ENCODE results near the gene C4orf51. TPM values are rescaled to one million over a fixed set of nuclear protein-coding genes. Genes with fewer than 3 reads are reported as not detected.

C4orf51 gene
- total RNA-seq, 2 donors from 2014 or later: not detected

GRCh38 chr4:145770124-145770523 lies 90.2 kb downstream of the C4orf51 start:
- Mint-ChIP-seq H3K36me3 (ENCODE audit: low read depth) (peaks cover 17% of the 10 kb centered on the region), H3K4me1 (peaks cover 3% of the 10 kb centered on the region), H3K27ac (no peak overlapping the region), H3K27me3 (no peaks in the 10 kb centered on the region), H3K4me3 (no peak overlapping the region)
- H3K9me3 ChIP-seq (ENCODE audit: control insufficient read depth, low read length, poor library complexity, severe bottlenecking): no peaks in the 10 kb centered on the region
- ATAC-seq (no peak), DNase-seq (no peak)

- Mint-ChIP-seq H3K27me3 (no peaks in the 10 kb centered on the region), H3K27ac (no peak overlapping the region), H3K4me3 (no peak overlapping the region), H3K4me1 (peaks cover 3% of the 10 kb centered on the region), H3K36me3 (ENCODE audit: low read depth) (peaks cover 15% of the 10 kb centered on the region)
- no peak for ATAC-seq
- H3K9me3 ChIP-seq (ENCODE audit: control insufficient read depth, low read length, poor library complexity, severe bottlenecking): no peaks in the 10 kb centered on the region
- DNase-seq: no peak
Observed at GRCh38 chr4:145772347-145772746, 92.4 kb downstream of the C4orf51 start.

GRCh38 chr4:145773581-145774234 lies 93.8 kb downstream of the C4orf51 start:
- H3K9me3 ChIP-seq (ENCODE audit: control insufficient read depth, low read length, poor library complexity, severe bottlenecking): no peaks in the 10 kb centered on the region
- Mint-ChIP-seq H3K36me3 (ENCODE audit: low read depth) (peaks cover 18% of the 10 kb centered on the region), H3K4me1 (peaks cover 3% of the 10 kb centered on the region), H3K4me3 (no peak overlapping the region), H3K27ac (no peak overlapping the region), H3K27me3 (no peaks in the 10 kb centered on the region)
- ATAC-seq (no peak), DNase-seq (no peak)

GRCh38 chr4:145774473-145774872 lies 94.5 kb downstream of the C4orf51 start:
- H3K9me3 ChIP-seq (ENCODE audit: control insufficient read depth, low read length, poor library complexity, severe bottlenecking): no peaks in the 10 kb centered on the region
- Mint-ChIP-seq H3K4me3 (no peak overlapping the region), H3K4me1 (peaks cover 3% of the 10 kb centered on the region), H3K27ac (no peak overlapping the region), H3K27me3 (no peaks in the 10 kb centered on the region), H3K36me3 (ENCODE audit: low read depth) (peaks cover 19% of the 10 kb centered on the region)
- DNase-seq (no peak), ATAC-seq (no peak)

- Mint-ChIP-seq H3K27me3 (no peaks in the 10 kb centered on the region), H3K4me3 (no peak overlapping the region), H3K36me3 (ENCODE audit: low read depth) (peaks cover 19% of the 10 kb centered on the region), H3K27ac (no peak overlapping the region), H3K4me1 (peaks cover 3% of the 10 kb centered on the region)
- H3K9me3 ChIP-seq (ENCODE audit: control insufficient read depth, low read length, poor library complexity, severe bottlenecking): no peaks in the 10 kb centered on the region
- DNase-seq: no peak
- no peak for ATAC-seq
Observed at GRCh38 chr4:145775406-145775805, 95.5 kb downstream of the C4orf51 start.

- no peak for ATAC-seq
Observed at GRCh38 chr4:145776208-145776607, 96.3 kb downstream of the C4orf51 start.

GRCh38 chr4:145779319-145779801 lies 99.4 kb downstream of the C4orf51 start:
- H3K27me3 Mint-ChIP-seq: no peaks in the 10 kb centered on the region
- H3K27ac Mint-ChIP-seq: no peak overlapping the region
- H3K4me3 Mint-ChIP-seq: no peak overlapping the region
- no peaks in the 10 kb centered on the region for H3K9me3 ChIP-seq (ENCODE audit: control insufficient read depth, low read length, poor library complexity, severe bottlenecking)
- ATAC-seq (no peak), DNase-seq (no peak)
- H3K4me1 Mint-ChIP-seq: no peaks in the 10 kb centered on the region
- peaks cover 9% of the 10 kb centered on the region for H3K36me3 Mint-ChIP-seq (ENCODE audit: low read depth)

More at GRCh38 chr4:145776208-145776607, 96.3 kb downstream of the C4orf51 start:
- no peak for DNase-seq
- H3K4me1 Mint-ChIP-seq: peaks cover 3% of the 10 kb centered on the region
- no peak overlapping the region for H3K4me3 Mint-ChIP-seq
- no peak overlapping the region for H3K27ac Mint-ChIP-seq
- peaks cover 19% of the 10 kb centered on the region for H3K36me3 Mint-ChIP-seq (ENCODE audit: low read depth)
- no peaks in the 10 kb centered on the region for H3K9me3 ChIP-seq (ENCODE audit: control insufficient read depth, low read length, poor library complexity, severe bottlenecking)
- H3K27me3 Mint-ChIP-seq: no peaks in the 10 kb centered on the region

GRCh38 chr4:145781351-145781750 lies 101.4 kb downstream of the C4orf51 start:
- DNase-seq: no peak
- no peaks in the 10 kb centered on the region for H3K9me3 ChIP-seq (ENCODE audit: control insufficient read depth, low read length, poor library complexity, severe bottlenecking)
- no peak for ATAC-seq
- no peaks in the 10 kb centered on the region for H3K4me1 Mint-ChIP-seq
- H3K27ac Mint-ChIP-seq: no peak overlapping the region
- peaks cover 8% of the 10 kb centered on the region for H3K36me3 Mint-ChIP-seq (ENCODE audit: low read depth)
- no peaks in the 10 kb centered on the region for H3K27me3 Mint-ChIP-seq
- H3K4me3 Mint-ChIP-seq: no peak overlapping the region

Other genes starting within 250 kb of the C4orf51 start
- 10 to 100 TPM in 1 of 2 donors, 1 to 10 TPM in 1; 1.3 to 16.7 TPM for gene SMAD1, start 198.3 kb upstream of the C4orf51 start, total RNA-seq
- gene MMAA, start 60.8 kb upstream of the C4orf51 start, total RNA-seq: 10 to 100 TPM in 1 of 2 donors, 1 to 10 TPM in 1; 7.4 to 10.4 TPM